Hematopoietic multipotent progenitor cell treated with erythropoietin and hydrocortisone succinate and interleukin-3 and kit ligand, for 8 days (in vitro differentiated cells): Measurements from ENCODE around the gene LRCH4.

Source experiments
- DNase-seq: peaks from one replicate; pipeline ENCODE4 v3.0.0-alpha.2; 2015

LRCH4 gene

GRCh38 chr7:100582041-100582579 lies 3.8 kb downstream of the LRCH4 start:
- no peak for DNase-seq

- no peak for DNase-seq
Observed at GRCh38 chr7:100580466-100581283, 5.3 kb downstream of the LRCH4 start.

GRCh38 chr7:100578246-100579183 lies 7.4 kb downstream of the LRCH4 start:
- no peak for DNase-seq

- DNase-seq: no peak
Observed at GRCh38 chr7:100577507-100577906, 8.4 kb downstream of the LRCH4 start.

- no peak for DNase-seq
Observed at GRCh38 chr7:100577103-100577502, 8.8 kb downstream of the LRCH4 start.

- no peak for DNase-seq
Observed at GRCh38 chr7:100576384-100576993, 9.4 kb downstream of the LRCH4 start.

- no peak for DNase-seq
Observed at GRCh38 chr7:100575746-100576383, 10.1 kb downstream of the LRCH4 start.

GRCh38 chr7:100575206-100575631 lies 10.7 kb downstream of the LRCH4 start:
- no peak for DNase-seq

- DNase-seq: no peak
Observed at GRCh38 chr7:100574362-100575205, 11.3 kb downstream of the LRCH4 start.

- no peak for DNase-seq
Observed at GRCh38 chr7:100573691-100574361, 12.1 kb downstream of the LRCH4 start, which contains the start of gene SAP25. Gene SAP25 (minus strand): TSS chr7:100573900. CDS start chr7:100573742, 158 bp downstream.

- no peak for DNase-seq
Observed at GRCh38 chr7:100572949-100573675, 12.8 kb downstream of the LRCH4 start.

GRCh38 chr7:100572281-100572948 lies 13.5 kb downstream of the LRCH4 start:
- no peak for DNase-seq

- no peak for DNase-seq
Observed at GRCh38 chr7:100571829-100572116, 14.2 kb downstream of the LRCH4 start.

- DNase-seq: no peak
Observed at GRCh38 chr7:100570954-100571828, 14.7 kb downstream of the LRCH4 start.

GRCh38 chr7:100568896-100569844 lies 16.8 kb downstream of the LRCH4 start:
- DNase-seq: peak; percentile 89

GRCh38 chr7:100568176-100568895 lies 17.6 kb downstream of the LRCH4 start:
- DNase-seq: peak; percentile 45

GRCh38 chr7:100567751-100568175 lies 18.2 kb downstream of the LRCH4 start:
- DNase-seq: no peak
